Measurements from ENCODE around the gene ZNF446. TPM values are rescaled to one million over a fixed set of nuclear protein-coding genes. Genes with fewer than 3 reads are reported as not detected.

ZNF446 gene
- total and polyA plus RNA-seq, 10 of the 15 experiments (the other 5 are each of a cell fraction or from before 2014, with no cell fraction given) = 0.14 to 6.9 (median 4.1) TPM

DNA sequence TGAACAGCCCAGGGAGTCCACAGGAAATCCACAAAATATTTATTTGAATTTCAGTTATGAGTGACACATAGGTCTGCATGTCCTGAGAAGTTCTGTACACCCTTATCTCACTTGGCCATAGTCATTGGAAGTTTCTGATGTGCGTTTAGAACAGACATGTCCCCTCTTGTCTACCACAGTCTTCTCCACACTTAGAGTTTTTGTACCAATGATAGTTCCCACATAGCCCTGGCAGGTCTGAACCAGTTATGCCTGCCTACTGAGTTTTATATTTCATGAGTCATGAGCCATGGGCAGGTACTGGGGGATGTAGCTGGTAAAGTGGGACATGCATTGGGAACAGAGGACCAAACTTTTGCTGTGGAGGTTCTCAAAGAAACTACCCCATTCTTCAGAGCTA, 47.5 kb upstream of the ZNF446 start:
- ChIA-PET POLR2A (no interaction called here), CTCF (no interaction called here), RAD21 (ENCODE audit: unreplicated experiment) (no interaction called here), SMC1A (ENCODE audit: uncharacterized antibody, unreplicated experiment) (no interaction called here)
- no TSS peak for BruUV-seq (replicated peaks)
- no peak overlapping the region for H3K4me2 ChIP-seq (ENCODE audit: control insufficient read depth, insufficient read depth)
- H3K4me1 ChIP-seq (ENCODE audit: control insufficient read depth, insufficient read depth, low read length) = no peaks in the 10 kb centered on the region
- H3K9ac ChIP-seq (ENCODE audit: control insufficient read depth, insufficient read depth, low read length) = no peak overlapping the region
- no peak overlapping the region for H3K4me3 ChIP-seq
- no peaks in the 10 kb centered on the region for H4K20me1 ChIP-seq (ENCODE audit: control insufficient read depth, insufficient read depth)
- H3K36me3 ChIP-seq (ENCODE audit: control insufficient read depth in 2 of 2, insufficient read depth in 2 of 2, low read length in 1 of 2) = no peaks in the 10 kb centered on the region
- H3K27ac ChIP-seq (ENCODE audit: control insufficient read depth, insufficient read depth) = no peak overlapping the region
- 56% methylated on average over 1 of the region's 1 CpG for WGBS (ENCODE audit: insufficient coverage, insufficient replicate concordance, low lambda C conversion rate, missing lambda C conversion rate)
- ATAC-seq (no peak), DNase-seq (ENCODE audit: low read depth, low spot score) (no peak), FAIRE-seq (no peak)
- H2AFZ ChIP-seq (ENCODE audit: control insufficient read depth, low read depth, low read length) = no peak overlapping the region
- H3K79me2 ChIP-seq (ENCODE audit: control insufficient read depth, insufficient read depth, low read length) = no peaks in the 10 kb centered on the region
- peaks cover 29% of the 10 kb centered on the region for H3K9me3 ChIP-seq (replicated peaks; ENCODE audit: control insufficient read depth, insufficient read depth, low read length)
- no peaks in the 10 kb centered on the region for H3K27me3 ChIP-seq (replicated peaks in 1 of 2; ENCODE audit: control insufficient read depth in 2 of 2, insufficient read depth in 2 of 2, low read length in 1 of 2)
- intact Hi-C loops (cut with micrococcal nuclease; ENCODE audit: unreplicated experiment) (no loop called here), in situ Hi-C loops (cut with MboI) (no loop called here)
- TF ChIP-seq CHD2 (IDR thresholded peaks at IDR 0.05; ENCODE audit: borderline replicate concordance, low read depth, low read length) (no peak), CBFB (IDR thresholded peaks at IDR 0.05; ENCODE audit: low read depth) (no peak), POLR2AphosphoS2 (IDR thresholded peaks at IDR 0.05; ENCODE audit: low read depth, low read length) (no peak), RAD51 (IDR thresholded peaks at IDR 0.05) (no peak), BRCA1 (IDR thresholded peaks at IDR 0.05; ENCODE audit: low read depth, low read length) (no peak), SMAD5 (IDR thresholded peaks at IDR 0.05; ENCODE audit: low read depth) (no peak)

- no peak overlapping the region for H3K4me3 ChIP-seq
- intact Hi-C loops (cut with micrococcal nuclease; ENCODE audit: unreplicated experiment) = no loop called here
- DNase-seq (ENCODE audit: low read depth, low spot score) (no peak), FAIRE-seq (no peak), ATAC-seq (no peak)
- ChIA-PET SMC1A (ENCODE audit: uncharacterized antibody, unreplicated experiment) (interaction anchor here (0.9 to 1.2 kb wide), 2 partner anchors 22 to 113 kb away, joined by 3 read pairs; partner anchors contain the start of gene ZNF324B), CTCF (no interaction called here), RAD21 (ENCODE audit: unreplicated experiment) (no interaction called here), POLR2A (no interaction called here)
- in situ Hi-C loops (cut with MboI) = no loop called here
- TF ChIP-seq, protein P1, sequence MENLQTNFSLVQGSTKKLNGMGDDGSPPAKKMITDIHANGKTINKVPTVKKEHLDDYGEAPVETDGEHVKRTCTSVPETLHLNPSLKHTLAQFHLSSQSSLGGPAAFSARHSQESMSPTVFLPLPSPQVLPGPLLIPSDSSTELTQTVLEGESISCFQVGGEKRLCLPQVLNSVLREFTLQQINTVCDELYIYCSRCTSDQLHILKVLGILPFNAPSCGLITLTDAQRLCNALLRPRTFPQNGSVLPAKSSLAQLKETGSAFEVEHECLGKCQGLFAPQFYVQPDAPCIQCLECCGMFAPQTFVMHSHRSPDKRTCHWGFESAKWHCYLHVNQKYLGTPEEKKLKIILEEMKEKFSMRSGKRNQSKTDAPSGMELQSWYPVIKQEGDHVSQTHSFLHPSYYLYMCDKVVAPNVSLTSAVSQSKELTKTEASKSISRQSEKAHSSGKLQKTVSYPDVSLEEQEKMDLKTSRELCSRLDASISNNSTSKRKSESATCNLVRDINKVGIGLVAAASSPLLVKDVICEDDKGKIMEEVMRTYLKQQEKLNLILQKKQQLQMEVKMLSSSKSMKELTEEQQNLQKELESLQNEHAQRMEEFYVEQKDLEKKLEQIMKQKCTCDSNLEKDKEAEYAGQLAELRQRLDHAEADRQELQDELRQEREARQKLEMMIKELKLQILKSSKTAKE (IDR thresholded peaks at IDR 0.05; ENCODE audit: low read depth, poor library complexity, severe bottlenecking) = no peak
- TF ChIP-seq RCOR1 (conservative IDR thresholded peaks at IDR 0.05; ENCODE audit: low read depth, low read length) (no peak), ZNF622 (IDR thresholded peaks at IDR 0.05) (no peak), YY1 (IDR thresholded peaks at IDR 0.05; ENCODE audit: low read depth, low read length) (no peak), SREBF2 (IDR thresholded peaks at IDR 0.05; ENCODE audit: low read length) (no peak), SMAD1 (IDR thresholded peaks at IDR 0.05; ENCODE audit: low read depth, partially characterized antibody) (no peak), HCFC1 (IDR thresholded peaks at IDR 0.05; ENCODE audit: low read length) (no peak), CBFB (IDR thresholded peaks at IDR 0.05; ENCODE audit: low read depth) (no peak)
- H3K9me3 ChIP-seq (replicated peaks; ENCODE audit: control insufficient read depth, insufficient read depth, low read length) = peaks cover 39% of the 10 kb centered on the region
- no peak overlapping the region for H3K27ac ChIP-seq (ENCODE audit: control insufficient read depth, insufficient read depth)
- H3K36me3 ChIP-seq (ENCODE audit: control insufficient read depth in 2 of 2, insufficient read depth in 2 of 2, low read length in 1 of 2) = peaks cover 0 to 11% of the 10 kb centered on the region in 2 experiments; a peak in 2 of 4 replicates
- no peaks in the 10 kb centered on the region for H4K20me1 ChIP-seq (ENCODE audit: control insufficient read depth, insufficient read depth)
- no peak overlapping the region for H3K9ac ChIP-seq (ENCODE audit: control insufficient read depth, insufficient read depth, low read length)
- H3K79me2 ChIP-seq (ENCODE audit: control insufficient read depth, insufficient read depth, low read length) = no peaks in the 10 kb centered on the region
- H3K27me3 ChIP-seq (replicated peaks in 1 of 2; ENCODE audit: control insufficient read depth in 2 of 2, insufficient read depth in 2 of 2, low read length in 1 of 2) = no peaks in the 10 kb centered on the region
- H3K4me1 ChIP-seq (ENCODE audit: control insufficient read depth, insufficient read depth, low read length) = no peaks in the 10 kb centered on the region
- no TSS peak for BruUV-seq (replicated peaks)
- no peak overlapping the region for H3K4me2 ChIP-seq (ENCODE audit: control insufficient read depth, insufficient read depth)
- no peak overlapping the region for H2AFZ ChIP-seq (ENCODE audit: control insufficient read depth, low read depth, low read length)
Measured at GRCh38 chr19:58429745-58430144, 46.4 kb upstream of the ZNF446 start.
